ENCODE measurements around the gene PKNOX2. TPM values are rescaled to one million over a fixed set of nuclear protein-coding genes. Genes with fewer than 3 reads are reported as not detected.

PKNOX2 gene
- polyA plus RNA-seq, 3 donors = 11.6 to 14.9 (median 12.0) TPM

DNA sequence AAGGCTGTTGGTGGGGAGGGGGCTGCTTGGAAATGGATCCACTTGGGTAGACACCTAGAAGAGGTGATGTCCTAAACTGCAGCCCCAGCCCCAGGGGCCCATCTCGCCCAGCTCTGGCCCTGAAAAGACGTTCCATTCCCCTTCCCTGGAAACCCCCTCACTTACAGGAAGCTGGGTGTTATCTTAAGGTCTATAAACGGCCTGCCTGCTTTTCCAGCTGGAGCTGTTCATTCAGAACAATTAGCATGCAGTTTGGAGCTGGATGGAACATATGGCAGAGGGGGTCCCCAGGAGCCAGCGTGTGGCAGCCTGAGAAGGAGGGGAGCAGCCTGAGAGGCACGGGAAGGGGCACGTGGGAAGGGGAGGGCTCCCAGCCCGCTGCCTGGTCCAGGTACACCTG lies 139.6 kb downstream of the PKNOX2 start:
- DNase-seq (ENCODE audit: low read depth in 3 of 3, low spot score in 2 of 3) = no peak

DNA sequence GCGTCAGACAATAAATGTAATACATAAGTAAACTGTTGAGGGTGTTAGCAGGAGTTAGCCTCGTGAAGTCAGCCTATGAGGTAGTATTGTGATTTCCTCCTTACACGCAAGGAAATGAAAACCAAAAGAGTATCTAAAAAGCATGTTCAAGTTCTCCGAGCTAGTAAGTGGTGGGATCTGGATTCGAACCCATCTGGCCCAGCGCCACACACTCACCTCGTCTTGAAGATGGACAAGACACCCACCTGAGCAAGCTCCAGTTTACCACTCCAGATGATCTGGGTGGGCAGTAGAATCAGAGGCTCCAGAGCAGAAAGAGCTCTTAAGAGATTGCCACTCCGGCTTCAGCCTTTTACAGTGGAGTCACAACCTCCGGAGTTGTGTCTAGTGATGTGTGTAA lies 140.3 kb downstream of the PKNOX2 start:
- DNase-seq (ENCODE audit: low read depth in 3 of 3, low spot score in 2 of 3) = no peak

DNA sequence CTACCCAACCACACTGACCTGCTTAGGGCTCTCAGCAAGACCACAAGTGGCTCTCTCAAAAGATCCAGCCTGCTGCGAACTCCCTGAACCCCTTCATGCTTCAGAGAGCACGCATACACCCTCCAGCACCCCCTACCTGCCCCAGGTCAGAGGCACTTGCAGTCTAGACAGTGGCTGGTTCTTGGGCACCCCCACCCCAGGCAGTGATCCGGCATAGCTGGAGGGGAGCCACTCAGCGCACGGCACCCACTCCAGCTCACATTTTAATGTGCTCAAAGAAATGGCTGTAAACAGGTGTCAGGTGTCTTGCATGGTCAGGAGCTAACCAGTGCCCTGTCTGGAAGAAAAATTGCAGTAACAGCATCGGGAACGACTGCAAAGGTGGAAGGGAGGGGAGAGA lies 140.8 kb downstream of the PKNOX2 start:
- DNase-seq (ENCODE audit: low read depth in 3 of 3, low spot score in 2 of 3) = no peak

DNA sequence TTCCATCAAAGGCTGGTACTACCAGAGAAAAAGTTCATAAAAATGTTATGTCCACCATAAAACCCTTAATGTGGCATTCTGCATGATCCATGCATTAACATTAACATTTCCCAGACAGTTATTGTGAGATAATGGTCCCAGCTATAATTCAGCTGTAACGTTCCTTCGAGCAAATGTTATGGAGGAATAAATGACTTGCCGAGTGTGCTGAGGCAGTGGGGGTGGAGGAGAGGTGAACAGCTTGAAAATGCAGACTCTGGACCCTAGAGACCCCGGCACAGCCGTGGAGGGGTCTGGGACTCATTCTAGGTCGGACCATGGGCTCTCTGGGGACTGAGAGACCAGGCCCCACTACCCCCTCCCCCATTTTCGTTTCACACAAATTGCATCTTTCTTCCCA lies 141.9 kb downstream of the PKNOX2 start:
- no peak for DNase-seq (ENCODE audit: low read depth in 3 of 3, low spot score in 2 of 3)

DNA sequence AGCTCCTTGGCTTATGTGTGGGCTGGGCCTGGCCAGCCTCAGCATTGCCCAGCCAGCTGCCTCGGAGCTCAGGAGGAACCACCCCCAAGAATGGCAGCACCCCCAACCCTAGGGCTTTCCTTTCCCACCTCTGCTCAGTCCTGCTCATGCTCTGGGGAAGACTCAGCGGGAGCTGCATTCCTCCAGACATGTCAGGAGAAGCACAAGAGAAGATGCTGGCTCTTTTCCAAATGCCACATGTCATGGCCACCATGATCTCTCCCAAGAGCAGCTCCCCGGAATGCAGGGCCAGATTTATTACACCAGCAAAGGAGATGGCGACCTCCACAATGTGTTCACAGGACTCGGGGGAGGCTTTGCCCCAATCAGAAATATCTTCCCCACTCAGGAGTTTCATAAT lies 143.7 kb downstream of the PKNOX2 start:
- no peak for DNase-seq (ENCODE audit: low read depth in 3 of 3, low spot score in 2 of 3)

DNA sequence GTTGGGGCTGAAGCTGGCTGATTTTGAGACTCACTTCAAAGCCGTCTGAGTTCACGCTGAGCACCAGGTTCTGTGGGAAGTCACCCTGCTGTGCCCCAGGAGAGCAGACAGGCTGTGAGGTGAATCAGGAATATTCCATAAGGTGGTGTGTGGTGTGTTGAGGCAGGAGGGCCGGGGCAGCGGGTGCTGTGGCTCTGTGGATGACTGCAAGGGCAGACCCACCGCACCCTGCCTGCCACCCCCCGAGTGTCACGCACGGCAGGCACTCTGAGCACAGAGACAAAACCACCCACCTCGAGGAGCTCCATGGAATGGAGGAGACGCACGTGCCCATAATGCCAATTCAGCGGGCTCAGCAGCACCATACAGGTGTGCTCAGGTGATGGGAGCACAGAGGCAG lies 147.8 kb downstream of the PKNOX2 start:
- no peak for DNase-seq (ENCODE audit: low read depth in 3 of 3, low spot score in 2 of 3)

DNA sequence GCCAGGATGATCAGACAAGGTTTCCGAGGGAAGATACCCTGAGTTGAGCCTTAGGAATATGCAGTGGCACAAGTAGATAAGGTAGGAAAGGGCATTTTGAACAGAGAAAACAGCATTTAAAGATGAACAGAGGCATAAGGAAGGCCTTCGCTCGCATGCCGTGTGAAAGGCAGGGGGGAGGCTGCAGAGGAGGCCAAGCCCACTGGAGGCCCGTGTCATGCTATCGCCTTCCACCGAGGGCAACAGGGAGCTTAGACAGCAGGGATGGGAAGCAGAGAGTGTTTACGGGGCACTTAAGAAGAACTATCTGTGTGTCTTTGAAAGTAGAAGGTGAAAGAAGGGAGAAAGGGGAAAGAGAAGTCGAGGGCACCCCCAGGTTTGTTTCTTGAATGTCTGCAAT lies 148.3 kb downstream of the PKNOX2 start:
- no peak for DNase-seq (ENCODE audit: low read depth in 3 of 3, low spot score in 2 of 3)

DNA sequence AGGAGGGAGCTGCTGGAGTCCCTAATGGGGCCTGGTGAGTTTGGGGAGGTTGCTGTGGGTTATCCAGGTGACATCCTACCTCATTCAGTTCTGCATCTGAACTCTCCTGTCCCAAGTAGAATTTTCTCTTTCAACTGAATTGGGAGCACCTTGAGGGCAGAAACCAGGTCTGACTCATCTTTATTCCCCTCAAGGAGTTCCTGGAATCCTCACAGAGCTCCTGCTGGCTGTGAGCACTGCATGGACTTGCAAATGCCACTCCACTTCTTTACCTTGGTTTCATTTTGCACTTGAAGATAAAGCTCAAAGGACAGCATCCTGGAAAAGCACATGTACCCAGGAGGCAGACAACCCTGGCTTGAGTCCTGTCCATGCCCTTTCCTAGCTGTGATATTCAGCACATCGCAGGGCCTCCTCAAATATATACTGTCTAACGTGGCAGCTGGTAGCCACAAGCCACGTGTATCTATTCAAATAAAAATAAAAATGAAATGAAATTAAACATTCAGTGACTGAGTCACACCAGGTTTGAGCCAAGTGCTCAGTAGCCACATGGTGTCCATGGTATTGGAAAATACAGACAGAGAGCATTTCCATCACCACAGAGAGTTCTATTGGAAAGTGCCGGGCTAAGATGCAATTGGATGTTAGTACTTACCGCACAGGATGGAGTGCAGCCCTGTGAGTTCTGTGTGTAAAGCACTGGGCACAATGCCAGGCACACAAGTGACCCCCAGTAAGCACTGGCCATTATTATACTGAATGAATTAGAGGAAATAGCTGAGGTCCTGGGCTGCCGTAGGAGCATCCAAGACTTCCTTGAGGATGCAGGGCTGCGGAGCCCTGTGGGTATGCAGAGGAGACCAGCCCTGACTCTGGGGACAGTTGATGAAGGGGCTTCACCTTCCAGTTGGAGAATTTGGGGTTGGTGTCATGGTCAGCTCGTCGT lies 149.0 kb downstream of the PKNOX2 start:
- DNase-seq (ENCODE audit: low read depth in 3 of 3, low spot score in 2 of 3) = no peak

DNA sequence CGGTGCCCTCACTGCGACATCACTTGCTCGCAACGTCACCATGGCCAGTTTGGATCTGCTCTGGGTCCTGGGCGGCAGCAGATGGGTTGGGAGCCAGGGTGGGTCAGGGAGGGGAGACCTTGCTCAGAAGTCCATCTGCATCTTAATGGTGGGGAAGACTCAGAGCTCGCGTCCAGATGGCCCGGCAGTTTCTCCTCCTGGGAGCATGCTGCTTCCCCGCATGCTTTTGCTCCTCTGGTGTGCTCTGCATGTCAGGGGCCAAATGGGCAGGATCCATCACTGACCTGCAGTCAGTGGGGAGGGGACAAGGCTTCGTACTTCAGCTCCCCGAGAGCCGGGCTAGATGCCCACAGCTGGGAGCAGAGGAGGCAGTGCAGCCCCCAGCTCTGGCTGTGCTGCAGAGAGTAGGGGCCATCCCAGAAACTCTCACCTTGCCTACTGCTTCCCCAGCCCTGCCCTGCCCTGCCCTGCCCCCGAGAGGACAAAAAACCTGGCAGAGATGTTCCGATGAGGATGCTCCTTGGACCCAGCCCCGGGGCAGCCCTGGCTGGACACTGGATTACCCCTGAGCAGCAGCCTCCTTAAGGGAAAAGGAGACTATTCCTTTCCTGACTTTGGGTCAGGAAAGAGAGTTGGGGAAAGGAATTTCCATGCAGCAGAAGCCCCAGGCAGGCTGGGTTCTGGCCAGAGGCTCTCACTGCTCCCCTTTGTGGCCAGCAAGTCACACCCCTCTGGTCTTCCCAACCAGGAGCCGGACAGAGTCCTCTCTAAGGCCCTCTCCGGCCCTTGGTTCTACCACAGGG lies 149.9 kb downstream of the PKNOX2 start:
- DNase-seq (ENCODE audit: low read depth in 3 of 3, low spot score in 2 of 3) = no peak

DNA sequence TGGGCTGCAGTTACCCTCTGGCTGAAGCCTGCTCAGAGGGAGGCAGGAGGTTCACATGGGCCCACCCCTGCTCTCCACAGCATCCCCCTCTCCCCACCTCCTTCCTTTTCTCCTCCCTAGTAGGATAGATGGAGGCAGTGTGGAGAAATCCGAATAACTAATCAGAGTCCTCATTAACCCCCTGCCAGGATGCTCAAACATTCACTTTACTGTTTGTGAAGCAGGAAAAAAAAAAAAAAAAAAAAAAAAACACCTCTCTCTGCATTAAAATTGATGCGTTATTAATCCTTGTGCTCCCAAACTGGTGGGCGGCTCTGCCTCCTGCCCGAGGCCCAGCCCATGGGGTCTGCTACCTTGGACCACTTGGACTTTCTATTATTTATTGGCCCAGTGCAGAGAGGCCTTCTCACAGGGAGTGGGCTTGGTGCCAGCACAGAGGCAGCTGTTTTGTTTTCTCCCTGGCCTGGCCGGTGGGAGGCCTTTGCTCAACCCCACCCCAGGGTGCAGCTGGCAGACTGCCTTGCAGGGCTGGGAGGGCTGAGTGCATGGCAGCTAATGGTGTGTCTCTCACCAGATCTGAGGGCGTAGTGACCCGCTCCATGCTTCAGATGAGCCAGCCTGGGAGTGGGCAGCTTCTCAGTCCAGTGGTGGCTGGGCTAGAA lies 150.7 kb downstream of the PKNOX2 start:
- DNase-seq (ENCODE audit: low read depth in 3 of 3, low spot score in 2 of 3) = no peak

DNA sequence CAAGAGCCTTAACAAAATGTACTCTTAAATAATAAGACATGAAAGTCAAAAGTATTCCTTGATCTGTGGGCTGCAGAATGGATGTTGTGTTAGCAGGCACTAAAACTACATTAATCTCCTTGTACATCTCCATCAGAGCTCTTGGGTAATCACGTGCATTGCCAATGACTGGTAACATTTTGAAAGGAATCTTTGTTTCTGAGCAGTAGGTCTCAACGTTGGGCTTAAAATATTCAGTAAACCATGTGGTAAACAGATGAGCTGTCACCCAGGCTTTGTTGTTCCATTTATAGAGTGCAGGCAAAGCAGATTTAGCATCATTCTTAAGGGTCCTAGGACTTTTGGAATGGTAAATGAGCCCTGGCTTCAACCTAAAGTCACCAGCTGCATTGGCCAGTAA lies 152.9 kb downstream of the PKNOX2 start:
- DNase-seq (ENCODE audit: low read depth in 3 of 3, low spot score in 2 of 3) = no peak

DNA sequence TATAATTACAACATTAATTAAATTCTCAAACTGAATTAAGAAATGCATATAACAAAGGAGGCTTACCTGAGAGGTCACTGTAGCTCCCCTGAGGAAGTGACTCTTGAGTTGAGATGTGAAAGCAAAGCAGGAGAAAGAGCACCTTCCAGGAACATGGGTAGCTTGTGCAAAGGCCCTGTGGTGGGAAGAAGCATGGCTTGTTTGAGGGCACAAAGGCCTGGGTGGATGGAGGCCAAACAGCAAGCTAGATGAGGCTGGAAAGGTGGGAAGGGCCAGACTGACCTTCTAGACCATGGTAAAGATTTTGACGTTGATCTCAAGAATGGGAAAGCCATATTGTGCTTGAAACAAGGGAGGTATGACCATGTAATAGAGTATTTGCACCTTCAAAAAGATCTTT lies 155.1 kb downstream of the PKNOX2 start:
- no peak for DNase-seq (ENCODE audit: low read depth in 3 of 3, low spot score in 2 of 3)

DNA sequence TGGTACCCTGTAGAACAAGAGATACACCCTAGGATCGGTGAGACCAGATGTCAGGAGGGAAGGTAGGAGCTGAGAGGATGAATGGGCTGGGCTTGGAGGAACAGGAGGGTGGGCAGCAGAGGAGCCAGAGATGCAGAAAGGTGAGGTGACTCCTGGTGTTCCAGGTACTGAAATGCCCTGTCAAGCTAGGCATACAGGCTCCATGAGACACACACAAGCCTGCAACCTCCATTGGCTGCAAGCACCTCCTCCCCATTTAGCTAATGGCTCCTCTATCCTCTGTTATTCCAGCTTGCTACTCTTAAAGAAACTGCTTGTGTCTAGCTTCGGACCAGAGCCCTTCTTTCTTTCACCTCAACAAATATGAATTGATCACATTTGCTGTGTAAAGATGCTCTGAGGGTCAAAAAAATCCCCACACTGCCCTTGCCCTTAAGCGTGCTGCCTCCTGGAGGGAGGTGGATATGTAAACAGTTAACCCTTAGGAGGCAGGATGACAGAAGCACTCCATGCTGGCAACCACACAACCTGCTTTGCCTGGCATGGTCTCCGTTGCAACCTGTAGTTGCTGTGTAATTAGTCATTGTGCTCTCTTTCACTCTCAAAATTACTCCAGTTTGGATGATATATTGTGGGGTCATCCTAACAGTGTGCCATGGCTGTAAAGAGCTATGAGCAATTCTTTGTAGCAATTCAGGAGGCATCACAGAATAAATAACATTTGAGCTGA lies 156.0 kb downstream of the PKNOX2 start:
- DNase-seq (ENCODE audit: low read depth in 3 of 3, low spot score in 2 of 3) = no peak

DNA sequence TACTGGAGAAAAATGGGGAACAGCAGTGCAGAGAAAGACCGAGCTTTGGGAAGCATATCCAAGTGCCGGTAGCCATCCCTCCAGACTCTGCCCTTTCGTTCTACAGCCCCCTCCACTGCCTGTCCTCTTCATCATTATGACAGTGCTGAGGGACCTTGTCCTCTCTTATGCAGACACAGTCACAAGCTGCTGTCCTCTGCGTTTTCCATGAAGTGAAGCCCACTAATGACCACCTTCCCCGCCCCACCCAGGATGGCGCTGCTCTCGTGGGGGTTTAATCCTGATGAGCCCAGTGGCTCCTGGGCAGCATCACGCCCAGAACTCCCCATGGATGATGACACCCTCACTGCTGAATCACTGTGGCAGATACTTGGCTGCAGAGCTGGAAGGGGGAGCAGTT lies 157.7 kb downstream of the PKNOX2 start:
- DNase-seq (ENCODE audit: low read depth in 3 of 3, low spot score in 2 of 3) = no peak

DNA sequence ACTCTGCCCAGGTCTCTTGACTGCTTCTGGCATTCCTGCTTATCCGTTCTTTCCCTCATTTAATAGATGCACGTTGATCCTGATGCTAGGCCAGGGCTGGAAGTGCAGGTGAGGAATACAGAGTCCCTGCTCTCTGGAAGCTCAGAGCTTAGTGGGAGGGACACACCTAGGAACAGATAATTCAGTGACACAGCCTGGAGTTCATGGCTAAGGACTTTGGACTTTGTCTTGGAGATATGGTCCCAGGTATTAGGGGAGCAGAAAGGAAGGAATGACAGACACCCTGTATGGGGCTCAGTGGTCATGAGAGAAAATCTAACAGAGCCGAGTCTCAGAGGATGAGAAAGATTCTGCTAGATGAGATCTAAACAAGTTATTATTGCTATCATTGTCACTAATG lies 160.6 kb downstream of the PKNOX2 start:
- no peak for DNase-seq (ENCODE audit: low read depth in 3 of 3, low spot score in 2 of 3)

DNA sequence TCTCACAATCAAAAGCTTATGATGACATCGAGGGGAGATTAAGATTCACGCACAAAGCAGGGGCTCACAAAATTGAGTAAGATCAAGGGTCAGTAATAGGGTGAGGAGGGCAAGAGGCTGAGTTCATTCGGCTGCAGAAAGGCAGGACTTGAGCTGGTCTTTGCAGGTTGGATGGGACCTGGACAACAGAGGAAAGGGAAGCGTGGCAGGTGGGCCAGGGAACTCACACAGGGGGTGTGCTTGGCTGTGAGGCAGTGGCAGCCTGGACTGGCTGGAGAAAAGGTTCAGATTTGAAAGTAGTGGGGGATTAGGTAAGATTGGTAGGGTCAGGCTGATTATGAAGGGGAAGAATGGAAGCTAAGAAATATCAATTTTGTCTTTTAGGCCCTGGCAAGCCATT lies 161.6 kb downstream of the PKNOX2 start:
- DNase-seq (ENCODE audit: low read depth in 3 of 3, low spot score in 2 of 3) = no peak

DNA sequence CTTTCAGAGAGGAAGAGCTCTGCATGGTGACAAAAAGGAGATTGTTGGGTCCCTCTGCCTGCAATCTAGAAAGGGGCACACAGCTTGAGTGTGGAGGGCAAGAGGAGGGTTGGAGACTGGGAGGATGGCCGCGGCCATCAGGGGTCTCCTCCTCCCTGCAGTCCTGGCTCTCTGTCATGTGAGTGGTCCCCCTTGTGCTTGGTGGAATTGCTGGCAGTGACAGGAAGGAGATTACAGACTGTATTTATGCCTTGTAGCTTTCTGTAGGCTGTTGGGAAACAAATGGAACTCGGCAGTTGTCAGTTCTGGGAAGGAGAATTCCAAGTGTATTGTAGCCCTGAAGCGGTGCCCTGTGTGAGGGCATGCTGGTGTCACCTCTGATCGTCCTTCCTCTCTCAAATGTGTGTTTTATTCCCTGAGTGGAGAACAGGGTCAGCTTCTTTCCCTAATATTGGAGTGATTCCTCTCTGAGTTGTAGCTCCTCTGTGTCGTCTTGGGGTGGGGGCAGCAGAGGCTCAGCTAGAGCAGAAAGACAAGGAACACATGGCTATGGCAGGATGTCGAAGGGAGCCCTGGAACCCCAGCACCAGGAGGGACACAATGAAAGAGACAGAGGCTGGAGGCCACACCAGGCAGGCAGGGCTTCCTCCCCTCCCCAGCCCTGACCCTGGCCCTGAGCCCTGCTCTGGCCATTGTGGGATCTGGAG lies 163.1 kb downstream of the PKNOX2 start:
- no peak for DNase-seq (ENCODE audit: low read depth in 3 of 3, low spot score in 2 of 3)

DNA sequence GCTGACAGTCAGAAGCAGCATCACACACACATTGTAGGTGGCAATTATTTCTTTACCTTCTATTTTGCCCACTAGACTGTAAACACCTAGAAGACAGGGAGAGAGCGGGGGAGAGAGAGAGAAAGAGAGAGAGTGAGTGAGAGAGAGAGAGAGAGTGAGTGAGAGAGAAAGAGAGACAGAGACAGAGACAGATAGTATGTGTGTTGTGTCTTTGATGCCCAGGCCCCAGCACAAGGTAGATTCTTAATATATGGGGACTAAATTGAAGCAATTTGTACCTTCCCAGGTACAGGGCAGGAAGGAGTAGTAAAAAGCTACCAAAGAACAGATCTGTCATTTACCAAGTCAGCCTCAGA lies 163.7 kb downstream of the PKNOX2 start:
- DNase-seq (ENCODE audit: low read depth in 3 of 3, low spot score in 2 of 3) = no peak

DNA sequence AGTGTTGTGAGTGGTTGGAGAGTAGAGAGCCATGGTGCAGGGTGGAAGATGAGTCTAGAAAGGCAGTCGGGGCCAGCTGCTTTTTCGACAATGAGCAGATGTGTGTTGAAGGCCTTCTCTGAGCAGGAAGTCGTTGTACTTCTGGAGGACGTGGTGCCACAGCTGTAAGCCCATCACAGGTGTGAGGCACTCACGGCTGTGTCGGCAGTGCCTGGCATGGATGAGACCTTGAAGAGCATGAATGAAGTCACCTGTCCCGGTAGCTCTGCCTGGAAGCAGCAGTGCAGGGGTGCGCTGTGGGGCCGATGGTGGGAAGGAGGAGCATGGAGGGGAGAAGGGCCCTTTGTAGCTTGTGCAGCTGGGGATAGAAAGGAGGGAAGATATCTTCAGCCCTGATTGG lies 165.2 kb downstream of the PKNOX2 start:
- no peak for DNase-seq (ENCODE audit: low read depth in 3 of 3, low spot score in 2 of 3)

Measured in right renal cortex interstitium (tissue), 3 donors.